ENCODE results near the gene MAPK12.
A peak's percentile ranks its signal among the peaks of the same experiment; 100 is the strongest.

Gene MAPK12

GRCh38 chr22:50264946-50265669, 3.6 kb upstream of the MAPK12 start:
- no peak for DNase-seq

- DNase-seq: no peak
Measured at GRCh38 chr22:50264104-50264745, 2.7 kb upstream of the MAPK12 start.

- DNase-seq: no peak
Measured at GRCh38 chr22:50262973-50263617, 1.6 kb upstream of the MAPK12 start.

GRCh38 chr22:50262460-50262911, 1.0 kb upstream of the MAPK12 start:
- no peak for DNase-seq

- no peak for DNase-seq
Measured at GRCh38 chr22:50260801-50261614, 475 bp downstream of the MAPK12 start.

- no peak for DNase-seq
Measured at GRCh38 chr22:50260434-50260800, 1.1 kb downstream of the MAPK12 start.

GRCh38 chr22:50259302-50259701, 2.2 kb downstream of the MAPK12 start:
- no peak for DNase-seq

- no peak for DNase-seq
Measured at GRCh38 chr22:50258361-50259292, 2.9 kb downstream of the MAPK12 start.

- no peak for DNase-seq
Measured at GRCh38 chr22:50257451-50258360, 3.8 kb downstream of the MAPK12 start.

GRCh38 chr22:50257041-50257440, 4.4 kb downstream of the MAPK12 start:
- no peak for DNase-seq

- no peak for DNase-seq
Measured at GRCh38 chr22:50256258-50256862, 5.1 kb downstream of the MAPK12 start.

GRCh38 chr22:50255607-50256006, 5.9 kb downstream of the MAPK12 start:
- DNase-seq: no peak

- DNase-seq: no peak
Measured at GRCh38 chr22:50255099-50255498, 6.4 kb downstream of the MAPK12 start.

GRCh38 chr22:50253941-50254340, 7.5 kb downstream of the MAPK12 start:
- no peak for DNase-seq

GRCh38 chr22:50253046-50253915, 8.2 kb downstream of the MAPK12 start:
- no peak for DNase-seq

GRCh38 chr22:50252082-50253045, 9.1 kb downstream of the MAPK12 start:
- DNase-seq: peak; percentile 23

GRCh38 chr22:50251477-50252081, 9.9 kb downstream of the MAPK12 start:
- DNase-seq: no peak

Measured in amniotic stem cell (primary cell).